ENCODE measurements around the gene IRS1.
"Not testable (repeated sequence)": the region's sequence is repeated elsewhere in the genome, so short reads cannot be mapped to it uniquely, and the experiment has no call there.

The IRS1 gene, protein sequence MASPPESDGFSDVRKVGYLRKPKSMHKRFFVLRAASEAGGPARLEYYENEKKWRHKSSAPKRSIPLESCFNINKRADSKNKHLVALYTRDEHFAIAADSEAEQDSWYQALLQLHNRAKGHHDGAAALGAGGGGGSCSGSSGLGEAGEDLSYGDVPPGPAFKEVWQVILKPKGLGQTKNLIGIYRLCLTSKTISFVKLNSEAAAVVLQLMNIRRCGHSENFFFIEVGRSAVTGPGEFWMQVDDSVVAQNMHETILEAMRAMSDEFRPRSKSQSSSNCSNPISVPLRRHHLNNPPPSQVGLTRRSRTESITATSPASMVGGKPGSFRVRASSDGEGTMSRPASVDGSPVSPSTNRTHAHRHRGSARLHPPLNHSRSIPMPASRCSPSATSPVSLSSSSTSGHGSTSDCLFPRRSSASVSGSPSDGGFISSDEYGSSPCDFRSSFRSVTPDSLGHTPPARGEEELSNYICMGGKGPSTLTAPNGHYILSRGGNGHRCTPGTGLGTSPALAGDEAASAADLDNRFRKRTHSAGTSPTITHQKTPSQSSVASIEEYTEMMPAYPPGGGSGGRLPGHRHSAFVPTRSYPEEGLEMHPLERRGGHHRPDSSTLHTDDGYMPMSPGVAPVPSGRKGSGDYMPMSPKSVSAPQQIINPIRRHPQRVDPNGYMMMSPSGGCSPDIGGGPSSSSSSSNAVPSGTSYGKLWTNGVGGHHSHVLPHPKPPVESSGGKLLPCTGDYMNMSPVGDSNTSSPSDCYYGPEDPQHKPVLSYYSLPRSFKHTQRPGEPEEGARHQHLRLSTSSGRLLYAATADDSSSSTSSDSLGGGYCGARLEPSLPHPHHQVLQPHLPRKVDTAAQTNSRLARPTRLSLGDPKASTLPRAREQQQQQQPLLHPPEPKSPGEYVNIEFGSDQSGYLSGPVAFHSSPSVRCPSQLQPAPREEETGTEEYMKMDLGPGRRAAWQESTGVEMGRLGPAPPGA (N-terminal part only)

DNA sequence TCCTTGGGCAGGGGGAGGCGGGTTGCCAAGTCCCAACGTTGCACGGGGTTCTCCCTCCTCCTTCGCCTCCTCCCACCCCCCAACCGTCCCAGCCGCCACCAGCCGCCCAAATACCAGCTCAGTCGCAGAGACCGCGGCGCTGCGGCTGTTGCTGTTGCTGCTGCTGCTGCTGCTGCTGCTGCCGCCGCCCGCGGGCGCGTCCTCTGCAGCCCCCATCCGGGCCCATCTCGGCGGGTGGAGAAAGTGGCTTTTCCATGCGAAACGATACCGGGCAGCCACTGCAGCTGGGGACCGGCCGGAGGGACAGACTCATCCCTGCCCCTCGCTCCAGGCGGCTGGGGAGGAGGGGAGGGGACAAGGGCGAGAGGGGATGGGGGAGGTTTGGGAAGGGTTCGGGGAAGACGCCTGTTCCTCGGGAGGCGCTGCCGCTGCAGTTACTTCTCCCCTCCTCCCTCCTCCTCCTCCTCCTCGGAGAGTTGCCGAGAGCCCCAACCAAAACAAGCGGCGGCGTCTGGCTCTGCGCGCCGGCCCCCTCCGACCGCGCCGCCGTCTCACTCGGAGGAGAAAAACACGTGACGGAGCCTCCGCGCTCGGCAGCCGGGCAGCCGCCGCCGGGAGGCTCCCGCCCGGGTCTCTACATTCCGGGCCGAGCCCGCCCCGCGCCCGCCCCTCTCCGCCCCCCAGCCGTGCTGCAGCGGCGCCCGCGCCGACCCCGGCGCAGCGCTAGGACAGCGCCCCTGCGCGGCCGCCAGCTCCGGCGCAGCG is at the start of gene IRS1:
IRS1 (minus strand) TSS at position 610 of the 765 bp plus-strand sequence. CDS start 1,082 bp downstream, outside the sequence.
- peak within 1 kb of the TSS; percentile 49 for H3K4me3 ChIP-seq (ENCODE audit: low read depth, low read length)

DNA sequence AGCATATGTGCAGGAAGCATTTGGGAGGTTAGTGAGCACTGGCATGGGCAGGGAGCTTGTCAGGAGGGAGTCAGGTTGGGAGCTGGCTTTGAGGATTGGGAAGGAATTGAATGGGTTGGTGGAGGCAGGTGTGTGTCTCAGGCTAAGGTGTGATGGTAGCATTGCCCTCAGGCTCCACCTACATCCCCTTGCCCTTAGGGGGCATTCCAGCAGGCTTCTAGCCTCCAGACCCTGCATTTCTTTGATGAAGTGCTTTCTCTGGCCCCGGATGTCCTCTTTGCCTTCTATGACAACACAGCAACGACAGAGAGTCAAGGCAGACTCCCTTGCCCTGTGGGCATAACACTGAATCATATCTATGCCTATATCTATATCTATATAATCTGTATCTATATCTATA is 49.7 kb upstream of the IRS1 start:
- H3K4me3 ChIP-seq (ENCODE audit: low read depth, low read length): no peak overlapping the region

DNA sequence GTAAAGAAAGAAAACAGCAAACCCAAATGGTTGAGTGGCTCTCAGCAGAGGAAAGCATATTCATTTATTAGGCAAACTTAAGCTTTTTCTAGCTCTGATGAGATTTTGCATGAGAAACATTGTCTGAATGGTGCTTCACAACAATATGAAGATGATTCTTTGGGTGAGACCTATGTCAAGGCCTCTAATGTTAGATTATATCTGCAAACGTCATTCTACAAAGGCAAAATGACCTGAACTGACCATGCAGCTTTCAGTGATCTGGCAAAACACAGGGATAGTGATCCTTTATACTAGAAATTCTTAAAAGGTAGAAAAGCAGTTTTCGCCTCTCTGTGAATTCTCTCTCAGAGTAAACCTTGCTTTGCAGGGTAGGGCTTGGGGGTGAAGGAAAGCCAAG is 47.9 kb upstream of the IRS1 start:
- H3K4me3 ChIP-seq (ENCODE audit: low read depth, low read length): no peak overlapping the region

DNA sequence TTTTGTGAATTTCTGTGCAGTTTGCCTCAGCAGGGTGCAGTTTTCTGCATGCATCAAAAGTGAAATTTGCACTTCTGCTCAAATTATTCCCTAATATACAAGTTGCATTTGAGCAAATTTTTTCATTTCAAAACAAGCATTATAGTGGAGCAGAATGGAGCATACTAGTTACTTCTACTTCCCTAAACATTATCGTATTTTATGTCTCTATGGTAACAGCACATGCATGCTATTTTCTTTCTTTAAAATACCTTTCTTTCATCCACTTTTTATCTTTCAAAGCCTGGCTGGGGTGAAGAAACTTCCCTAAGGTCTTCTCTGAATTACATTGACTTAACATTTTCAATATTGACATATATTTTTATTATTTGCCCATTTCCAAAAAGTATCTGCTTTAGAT is 47.5 kb upstream of the IRS1 start:
- H3K4me3 ChIP-seq (ENCODE audit: low read depth, low read length): no peak overlapping the region

DNA sequence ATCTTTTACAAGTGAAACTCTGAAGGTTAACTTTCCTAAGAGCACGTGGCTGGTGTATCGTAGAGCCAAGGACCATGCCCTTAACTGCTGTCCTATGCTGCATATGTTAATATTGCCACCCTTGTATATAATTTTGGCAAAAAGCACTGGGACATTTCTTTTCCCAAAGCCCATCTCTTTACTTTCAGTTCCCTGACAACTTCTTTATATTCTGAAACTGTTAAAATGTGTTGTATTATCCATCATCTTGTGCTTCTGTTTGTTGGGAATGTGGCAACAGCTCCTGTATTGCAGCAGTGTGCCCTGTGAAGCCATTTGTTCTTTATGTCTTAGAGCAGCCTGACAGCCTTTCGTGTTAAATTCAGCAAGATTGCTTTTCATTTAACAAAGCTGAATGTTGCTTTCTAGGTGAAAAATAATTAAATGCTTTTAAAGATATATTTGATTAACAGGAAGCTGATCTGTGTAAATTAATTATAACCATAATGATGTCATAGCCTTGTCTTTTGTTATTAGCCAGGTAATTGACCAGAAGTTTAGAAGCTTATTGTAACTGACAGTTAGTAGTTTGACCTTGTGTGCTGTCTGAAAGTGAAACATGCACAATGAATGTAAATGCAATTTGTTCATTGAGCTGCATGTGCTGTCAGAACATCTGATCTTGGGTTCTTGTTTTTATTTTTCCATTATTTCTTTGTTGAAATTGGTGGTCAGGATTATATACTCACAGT is 45.9 kb upstream of the IRS1 start:
- no peak overlapping the region for H3K4me3 ChIP-seq (ENCODE audit: low read depth, low read length)

DNA sequence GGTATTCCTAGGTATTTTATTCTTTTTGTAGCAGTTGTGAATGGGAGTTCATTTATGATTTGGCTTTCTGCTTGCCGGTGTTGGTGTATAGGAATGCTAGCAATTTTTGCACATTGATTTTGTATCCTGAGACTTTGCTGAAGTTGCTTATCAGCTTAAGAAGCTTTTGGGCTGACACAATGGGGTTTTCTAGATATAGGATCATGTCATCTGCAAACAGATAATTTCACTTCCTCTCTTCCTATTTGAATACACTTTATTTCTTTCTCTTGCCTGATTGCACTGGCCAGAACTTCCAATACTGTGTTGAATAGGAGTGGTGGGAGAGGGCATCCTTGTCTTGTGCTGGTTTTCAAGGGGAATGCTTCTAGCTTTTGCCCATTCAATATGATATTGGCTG is 43.4 kb upstream of the IRS1 start:
- H3K4me3 ChIP-seq (ENCODE audit: low read depth, low read length): not testable (repeated sequence)

DNA sequence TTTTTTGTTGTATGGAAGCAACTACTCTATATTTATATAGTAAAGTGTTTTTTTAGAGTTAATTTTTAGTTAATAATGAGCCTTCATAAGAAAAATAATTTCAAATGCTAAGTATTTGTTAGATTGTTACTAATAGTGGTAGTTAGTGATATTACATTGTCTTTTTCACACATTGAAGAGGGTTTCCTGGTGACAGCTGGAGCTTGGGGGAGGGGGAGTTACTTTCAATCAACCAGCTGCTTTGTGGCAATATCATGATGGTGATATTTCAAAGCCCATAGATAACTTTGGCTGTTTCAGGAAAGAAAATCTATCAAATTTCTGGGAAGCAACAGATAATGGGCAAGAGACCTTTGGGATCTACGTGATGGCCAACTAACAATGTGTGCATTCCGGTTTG is 40.3 kb upstream of the IRS1 start:
- no peak overlapping the region for H3K4me3 ChIP-seq (ENCODE audit: low read depth, low read length)

DNA sequence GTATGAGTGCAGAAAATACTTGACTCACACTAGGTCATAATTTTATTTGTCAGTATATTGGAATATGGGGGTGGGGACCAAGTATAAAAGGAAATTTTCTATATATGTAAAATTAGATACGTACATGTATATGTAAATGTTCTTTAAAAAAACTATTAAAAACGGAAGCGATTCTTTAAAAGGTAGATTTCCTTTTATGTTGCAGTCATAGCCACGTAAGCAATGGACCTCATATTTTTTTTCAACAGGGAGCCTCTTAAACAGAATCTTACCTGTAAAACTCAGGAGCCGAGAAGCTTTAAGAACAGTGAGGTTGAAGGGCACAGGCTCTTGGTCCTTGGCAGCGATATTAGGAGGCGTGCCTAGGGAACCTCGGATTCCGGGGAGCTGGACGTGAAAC is 39.5 kb upstream of the IRS1 start:
- H3K4me3 ChIP-seq (ENCODE audit: low read depth, low read length): no peak overlapping the region

DNA sequence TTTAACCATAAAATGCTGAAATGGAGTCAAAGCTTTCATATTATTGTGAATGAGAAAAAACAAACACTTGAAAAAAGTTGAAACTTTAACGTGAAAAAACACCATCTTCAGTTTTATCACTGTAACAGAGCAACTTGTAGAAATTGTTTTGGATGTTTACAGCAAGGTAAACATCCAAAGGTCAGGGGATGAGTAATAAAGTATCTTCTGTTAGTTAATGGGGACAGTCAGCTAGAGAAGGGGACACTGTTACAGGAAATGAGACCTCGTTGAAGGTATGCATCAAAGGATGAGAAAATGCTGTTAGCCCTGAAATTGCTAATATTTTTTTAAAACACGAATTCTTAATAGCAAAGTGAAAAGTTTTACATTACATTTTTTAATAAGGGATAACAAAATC is 39.1 kb upstream of the IRS1 start:
- no peak overlapping the region for H3K4me3 ChIP-seq (ENCODE audit: low read depth, low read length)

DNA sequence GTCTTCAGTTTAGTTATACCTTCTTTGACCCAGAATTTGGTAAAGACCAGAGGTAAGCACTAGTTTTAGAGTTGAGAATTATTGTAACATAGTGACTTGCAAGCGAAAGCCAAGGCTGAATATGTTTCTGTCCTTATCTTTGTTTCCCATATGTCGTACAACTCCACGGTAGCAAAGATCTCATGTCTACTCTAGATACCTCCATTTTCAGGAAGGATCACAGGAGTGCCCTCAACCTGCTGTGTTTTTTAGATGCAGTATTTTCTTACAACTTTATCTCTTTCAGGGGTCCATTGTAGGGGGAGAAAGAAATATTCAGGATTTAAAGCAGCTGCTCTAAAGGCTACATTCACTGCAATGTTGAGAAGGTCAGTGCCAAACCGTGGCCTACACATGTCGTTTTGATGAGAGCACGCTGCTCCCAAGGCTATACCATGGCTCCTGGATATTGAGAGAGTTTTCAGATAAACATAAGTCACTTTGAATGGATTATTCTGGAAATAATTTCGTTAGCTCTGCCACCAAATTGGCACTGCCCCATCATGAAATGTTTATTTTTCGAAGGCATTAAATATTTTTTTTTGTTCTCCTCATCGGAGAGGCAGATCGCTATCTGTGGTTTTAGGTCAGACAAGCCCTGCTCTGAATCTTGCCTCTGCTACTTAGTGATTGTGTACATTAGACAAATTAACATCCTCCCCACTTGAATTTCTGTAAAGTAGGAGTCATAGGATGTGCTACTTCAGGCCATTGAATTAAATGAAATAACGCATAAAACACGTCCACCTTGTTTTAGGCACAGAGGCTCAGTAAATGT is 38.4 kb upstream of the IRS1 start:
- H3K4me3 ChIP-seq (ENCODE audit: low read depth, low read length): no peak overlapping the region

DNA sequence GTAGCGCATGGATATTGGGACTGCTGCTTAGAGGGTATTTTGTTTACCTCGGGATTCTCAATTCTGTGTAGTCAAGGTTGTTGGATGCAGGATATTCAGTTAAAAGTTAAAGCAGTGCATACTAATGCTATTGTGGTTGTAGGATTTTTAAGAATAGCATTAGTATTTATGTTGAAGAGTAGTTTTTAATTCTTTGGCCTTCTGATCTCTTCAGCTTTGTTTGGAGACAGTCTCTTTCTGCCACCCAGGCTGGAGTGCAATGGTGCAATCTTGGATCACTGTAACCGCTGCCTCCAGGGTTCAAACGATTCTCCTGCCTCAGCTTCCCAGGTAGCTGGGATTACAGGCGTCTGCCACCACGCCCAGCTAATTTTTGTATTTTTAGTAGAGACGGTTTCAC is 37.7 kb upstream of the IRS1 start:
- H3K4me3 ChIP-seq (ENCODE audit: low read depth, low read length): no peak overlapping the region

DNA sequence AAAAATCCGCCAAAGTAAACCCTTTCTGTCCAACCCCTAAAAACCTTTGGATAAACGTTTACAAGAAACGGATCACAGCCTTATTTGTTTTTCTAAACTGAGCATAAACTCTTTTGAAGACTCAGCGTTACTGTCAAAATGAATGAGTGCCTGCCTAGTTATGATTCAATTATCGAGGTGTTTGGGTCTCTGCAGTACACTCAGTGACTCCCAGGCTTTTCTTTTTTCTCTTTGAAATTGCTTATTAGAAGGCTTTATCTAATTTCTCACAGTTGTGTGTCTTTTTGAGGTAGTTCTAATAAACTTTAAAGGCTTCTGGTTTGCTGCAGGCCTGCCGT is 36.9 kb upstream of the IRS1 start:
- peak overlapping the region; percentile 63 for H3K4me3 ChIP-seq (ENCODE audit: low read depth, low read length)

DNA sequence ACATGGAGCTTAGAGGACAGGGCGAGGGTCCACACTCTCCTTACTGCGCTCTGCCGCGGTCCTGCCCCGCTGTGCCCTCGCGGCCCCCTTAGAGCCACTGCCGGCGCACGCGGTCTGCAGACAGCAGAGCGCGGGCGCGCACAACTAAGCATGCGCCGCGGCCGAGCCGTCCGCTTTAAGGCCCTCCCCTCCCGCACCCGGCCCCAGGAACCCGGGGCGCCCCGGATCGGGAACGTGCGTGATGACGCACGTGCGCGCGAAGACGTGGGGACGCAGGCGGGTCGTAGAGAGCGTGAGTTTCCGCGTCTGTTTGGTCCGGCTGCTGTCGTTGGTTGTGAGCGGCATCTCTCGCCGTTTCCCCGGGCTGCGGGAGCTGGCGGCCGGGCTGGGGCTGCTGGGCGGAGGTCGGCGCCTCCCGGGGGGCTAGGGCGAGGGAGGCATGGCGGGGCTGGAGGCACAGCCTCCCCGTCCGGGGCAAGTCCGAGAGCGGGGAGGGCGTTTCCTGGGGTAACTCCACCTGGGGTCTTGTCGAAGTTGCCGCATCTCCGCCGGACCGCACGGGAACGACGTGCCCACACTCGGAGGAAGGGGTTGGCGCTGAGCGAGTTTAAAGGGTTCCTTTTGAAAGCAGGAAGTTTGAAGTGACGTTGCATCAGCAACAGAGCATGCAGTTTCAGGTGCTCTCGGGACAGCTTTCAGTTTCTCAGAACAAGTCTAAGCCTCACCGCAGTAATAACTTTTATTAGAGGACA is 36.4 kb upstream of the IRS1 start, which contains the start of gene RHBDD1:
RHBDD1 (plus strand) TSS at position 259 of the 752 bp plus-strand sequence. CDS start 28,640 bp downstream, outside the sequence.
- H3K4me3 ChIP-seq (ENCODE audit: low read depth, low read length): peak within 1 kb of the TSS; percentile 63

DNA sequence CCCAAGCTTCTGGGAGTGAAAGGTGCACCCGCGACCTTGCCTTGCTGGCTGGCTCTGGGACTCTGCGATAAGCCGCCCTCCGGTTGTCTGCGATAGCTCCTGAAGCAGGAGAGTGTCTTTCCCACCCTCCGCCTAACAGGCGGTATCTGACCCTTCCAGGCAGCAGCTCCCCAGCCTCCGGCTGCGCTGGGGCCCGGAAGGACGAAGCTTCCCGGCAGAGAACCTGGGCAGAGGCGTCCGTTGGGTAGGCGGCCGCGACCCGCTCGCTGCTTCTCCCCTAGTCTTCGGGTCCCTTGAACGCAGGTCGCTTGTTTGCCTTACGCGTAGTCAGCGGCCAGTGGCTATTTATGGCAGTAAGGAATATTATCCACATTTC is 35.8 kb upstream of the IRS1 start:
- peak overlapping the region; percentile 35 for H3K4me3 ChIP-seq (ENCODE audit: low read depth, low read length)

DNA sequence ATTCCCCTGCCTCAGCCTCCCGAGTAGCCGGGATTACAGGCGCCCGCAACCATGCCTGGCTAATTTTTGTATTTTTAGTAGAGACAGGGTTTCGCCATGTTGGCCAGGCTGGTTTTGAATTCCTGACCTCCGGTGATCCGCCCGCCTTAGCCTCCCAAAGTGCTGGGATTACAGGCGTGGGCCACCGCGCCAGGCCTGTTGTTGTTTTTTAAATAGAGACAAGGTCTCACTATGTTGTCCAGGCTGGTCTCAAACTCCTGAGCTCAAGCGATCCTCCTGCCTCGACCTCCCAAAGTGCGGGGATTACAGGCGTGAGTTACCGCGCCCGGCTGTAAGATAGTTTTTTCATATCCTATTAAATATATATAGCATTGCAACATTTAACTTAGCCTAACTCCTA is 35.3 kb upstream of the IRS1 start:
- not testable (repeated sequence) for H3K4me3 ChIP-seq (ENCODE audit: low read depth, low read length)

DNA sequence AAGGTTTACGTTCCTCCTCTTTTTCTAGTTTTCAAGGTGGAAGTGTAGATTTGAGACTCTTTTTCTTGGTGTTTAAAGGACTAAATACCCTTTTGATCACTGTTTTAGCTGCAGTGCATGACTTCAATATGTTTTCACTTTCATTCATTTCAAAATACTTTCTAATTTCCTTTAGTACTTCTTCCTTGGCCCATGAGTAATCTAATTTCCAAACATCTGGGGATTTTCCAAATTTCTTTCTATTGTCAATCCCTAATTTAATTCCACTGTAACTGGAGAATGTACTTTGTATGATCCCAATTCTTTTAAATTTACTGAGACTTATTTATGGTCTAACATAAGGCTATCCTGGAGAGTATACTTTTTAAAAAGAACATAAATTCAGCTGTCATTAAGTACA is 32.4 kb upstream of the IRS1 start:
- no peak overlapping the region for H3K4me3 ChIP-seq (ENCODE audit: low read depth, low read length)

DNA sequence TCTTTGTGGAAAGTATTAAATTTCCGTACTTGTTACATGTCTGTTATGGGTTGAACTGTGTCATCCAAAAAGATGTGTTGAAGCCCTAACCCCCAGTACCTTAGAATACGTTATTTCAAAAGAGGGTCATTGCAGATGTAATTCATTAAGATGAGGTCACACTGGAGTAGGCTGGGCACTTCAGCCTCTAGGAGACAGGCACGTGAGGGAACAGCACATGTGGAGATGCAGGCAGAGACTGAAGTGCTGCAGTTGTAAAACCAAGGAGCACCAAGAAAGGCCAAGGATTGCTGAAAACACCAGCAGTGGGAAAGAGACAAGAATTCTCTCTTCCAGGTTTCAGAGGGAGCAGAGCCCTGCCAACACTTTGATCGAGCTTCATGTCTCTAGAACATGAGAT is 31.6 kb upstream of the IRS1 start:
- H3K4me3 ChIP-seq (ENCODE audit: low read depth, low read length): no peak overlapping the region

DNA sequence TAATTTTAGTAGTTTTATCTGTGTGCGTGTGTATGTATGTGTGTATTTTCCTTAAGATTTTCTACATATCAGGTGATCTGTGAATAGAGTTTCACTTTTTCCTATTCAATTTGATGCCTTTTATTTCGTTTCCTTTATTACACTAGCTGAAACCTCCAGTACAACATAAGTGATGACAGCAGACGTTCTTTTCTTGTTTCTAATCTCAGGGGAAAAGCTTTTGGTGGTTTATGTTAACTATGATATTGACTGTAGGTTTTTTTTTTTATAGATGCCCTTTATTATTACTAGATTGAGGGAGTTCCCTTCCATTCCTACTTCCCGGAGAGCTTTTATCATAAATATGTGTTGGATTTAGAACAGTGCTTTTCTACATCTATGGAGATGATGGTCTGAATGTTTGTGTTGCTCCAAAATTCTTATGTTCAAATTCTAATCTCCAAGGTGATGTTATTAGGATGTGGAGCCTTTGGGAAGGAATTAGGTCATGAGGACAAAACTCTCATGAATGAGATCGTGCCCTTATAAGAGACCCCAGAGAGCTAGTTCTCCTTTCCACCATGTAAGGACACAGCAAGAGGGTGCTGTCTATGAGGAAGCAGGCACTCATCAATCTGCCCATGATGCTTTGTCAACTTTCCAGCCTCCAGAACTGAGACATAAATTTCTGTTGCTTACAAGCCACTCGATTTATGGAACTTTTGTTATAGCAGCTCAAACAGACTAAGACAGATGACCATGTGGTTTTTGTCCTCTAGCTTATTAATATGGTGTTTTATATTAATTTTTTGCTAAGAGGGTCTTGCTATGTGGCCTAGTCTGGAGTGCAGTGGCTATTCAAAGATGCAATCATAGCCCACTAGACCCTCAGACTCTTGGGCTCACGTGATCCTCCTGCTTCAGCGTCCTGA is 30.4 kb upstream of the IRS1 start:
- no peak overlapping the region for H3K4me3 ChIP-seq (ENCODE audit: low read depth, low read length)
